Mesodermal cell (in vitro differentiated cells): Measurements from ENCODE around the gene ATP6V1G2. TPM values are rescaled to one million over a fixed set of nuclear protein-coding genes. Genes with fewer than 3 reads are reported as not detected.
A peak's percentile ranks its signal among the peaks of the same experiment; 100 is the strongest.
"Not testable (repeated sequence)": the region's sequence is repeated elsewhere in the genome, so short reads cannot be mapped to it uniquely, and the experiment has no call there.

Source experiments
- H3K27ac ChIP-seq: 2 replicates; pipeline ENCODE4 v1.7.0; 2013; ENCODE audit warnings: mild to moderate bottlenecking, low read depth, low read length, moderate library complexity; ENCODE audit not compliant: severe bottlenecking
- H3K36me3 ChIP-seq: 2 replicates; pipeline ENCODE4 v1.7.1; 2013; ENCODE audit warnings: mild to moderate bottlenecking, low read length, moderate library complexity; ENCODE audit not compliant: control insufficient read depth, insufficient read depth
- H3K4me1 ChIP-seq: one replicate; pipeline ENCODE4 v1.7.1; 2013; ENCODE audit warnings: mild to moderate bottlenecking, low read length; ENCODE audit not compliant: insufficient read depth, control insufficient read depth, poor library complexity, severe bottlenecking
- H3K4me3 ChIP-seq: 2 replicates; pipeline ENCODE4 v1.7.0; 2013; ENCODE audit warnings: low read length, control low read depth, mild to moderate bottlenecking; ENCODE audit not compliant: insufficient read depth, poor library complexity, severe bottlenecking; ENCODE audit errors: extremely low read depth
- H3K9me3 ChIP-seq: 2 replicates; pipeline ENCODE4 v1.7.1; 2013; ENCODE audit warnings: mild to moderate bottlenecking, low read length, moderate library complexity; ENCODE audit not compliant: control insufficient read depth
- WGBS, 2 experiments: methylation state at CpG; one replicate each; pipeline ENCODE4 v1.1.5; 2013; ENCODE audit warnings: missing lambda C conversion rate in 2 of 2; ENCODE audit not compliant: insufficient coverage in 2 of 2; 5-methylcytosine and 5-hydroxymethylcytosine counted together
- polyA plus RNA-seq, 2 experiments: library from polyadenylated mRNA; stranded (reverse); fragments of 50-300 nt; gene quantifications; one replicate each; pipeline ENCODE4 v1.2.3, GENCODE V29; 2013

Gene ATP6V1G2
- polyA plus RNA-seq (2013, experiment 1 of 2) = 5.5 TPM
- 5.0 TPM for polyA plus RNA-seq (2013, experiment 2 of 2)

DNA sequence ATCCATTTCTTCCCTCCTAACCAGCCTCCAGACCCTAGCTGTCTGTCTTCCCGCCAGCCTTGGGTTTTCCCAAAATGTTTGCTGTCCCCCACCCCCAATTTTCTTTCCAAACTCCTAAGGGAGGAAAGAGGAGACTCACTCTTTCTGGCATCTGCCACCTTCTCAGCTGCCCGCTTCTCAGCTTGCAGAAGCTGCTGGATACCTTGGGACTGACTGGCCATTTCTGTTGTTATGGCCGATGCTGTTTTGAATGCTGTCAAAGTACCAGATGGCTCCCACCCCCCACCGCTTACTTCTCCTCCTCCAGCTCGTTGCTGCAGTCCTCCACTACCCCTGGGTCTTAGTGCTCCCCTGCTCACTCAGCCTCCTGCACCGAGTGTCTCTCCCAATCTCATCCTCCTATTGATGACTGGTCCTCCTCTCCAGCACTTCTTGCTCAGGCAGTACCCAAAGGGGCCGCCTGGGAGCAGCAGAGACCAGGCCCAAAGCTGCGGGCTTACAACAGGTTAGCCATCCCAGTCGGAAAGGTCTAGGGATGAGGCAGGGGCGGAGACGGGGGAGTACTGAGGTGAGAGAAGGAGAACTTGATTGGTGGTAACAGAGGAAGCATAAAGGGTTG, at the start of gene ATP6V1G2:
Gene ATP6V1G2 (minus strand): TSS at position 270 of the 619 bp plus-strand sequence. CDS start 49 bp downstream, at position 221.
- no peaks in the 10 kb centered on the region for H3K9me3 ChIP-seq
- peak within 1 kb of the TSS; percentile 47 for H3K27ac ChIP-seq
- H3K4me1 ChIP-seq = peaks cover 16% of the 10 kb centered on the region
- peak within 1 kb of the TSS; percentile 42 for H3K4me3 ChIP-seq
- WGBS, 2 experiments = 0 to 1% methylated on average over 8 to 9 of the region's 11 CpGs
- H3K36me3 ChIP-seq = peaks cover 29% of the 10 kb centered on the region

DNA sequence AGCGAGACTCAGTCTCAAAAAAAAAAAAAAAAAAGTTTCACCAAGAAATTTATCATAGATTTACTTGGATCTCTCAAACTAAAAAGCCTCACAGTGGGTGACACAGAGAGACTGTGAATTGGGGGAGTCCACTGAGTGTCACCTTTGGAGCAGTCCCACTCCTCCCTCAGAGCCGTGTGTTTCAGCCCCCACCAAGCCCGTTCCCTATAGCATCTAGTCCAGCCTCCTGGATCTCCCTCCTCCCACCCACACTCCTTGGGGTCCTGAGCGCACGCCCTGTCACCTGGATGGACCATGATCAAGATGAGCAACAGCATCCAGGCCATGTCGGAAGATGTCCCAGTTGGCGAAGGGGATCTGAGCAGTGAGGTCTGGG, 46.0 kb upstream of the ATP6V1G2 start:
- no peak overlapping the region for H3K27ac ChIP-seq
- H3K36me3 ChIP-seq = no peaks in the 10 kb centered on the region
- no peak overlapping the region for H3K4me3 ChIP-seq
- no peaks in the 10 kb centered on the region for H3K9me3 ChIP-seq
- 97 to 98% methylated on average over 5 of the region's 7 CpGs for WGBS, 2 experiments
- H3K4me1 ChIP-seq = peaks cover 4% of the 10 kb centered on the region

- not testable (repeated sequence) for H3K36me3 ChIP-seq, H3K4me1 ChIP-seq, H3K9me3 ChIP-seq, H3K4me3 ChIP-seq, H3K27ac ChIP-seq
- WGBS, 2 experiments = 93 to 95% methylated on average over 5 of the region's 5 CpGs
Measured at GRCh38 chr6:31590691-31591090, 44.3 kb upstream of the ATP6V1G2 start.

GRCh38 chr6:31588871-31589650, 42.7 kb upstream of the ATP6V1G2 start:
- no peak overlapping the region for H3K4me3 ChIP-seq
- no peak overlapping the region for H3K27ac ChIP-seq
- WGBS, 2 experiments = 76 to 85% methylated on average over 8 of the region's 9 CpGs
- peaks cover 8% of the 10 kb centered on the region for H3K4me1 ChIP-seq
- no peaks in the 10 kb centered on the region for H3K9me3 ChIP-seq
- H3K36me3 ChIP-seq = no peaks in the 10 kb centered on the region

DNA sequence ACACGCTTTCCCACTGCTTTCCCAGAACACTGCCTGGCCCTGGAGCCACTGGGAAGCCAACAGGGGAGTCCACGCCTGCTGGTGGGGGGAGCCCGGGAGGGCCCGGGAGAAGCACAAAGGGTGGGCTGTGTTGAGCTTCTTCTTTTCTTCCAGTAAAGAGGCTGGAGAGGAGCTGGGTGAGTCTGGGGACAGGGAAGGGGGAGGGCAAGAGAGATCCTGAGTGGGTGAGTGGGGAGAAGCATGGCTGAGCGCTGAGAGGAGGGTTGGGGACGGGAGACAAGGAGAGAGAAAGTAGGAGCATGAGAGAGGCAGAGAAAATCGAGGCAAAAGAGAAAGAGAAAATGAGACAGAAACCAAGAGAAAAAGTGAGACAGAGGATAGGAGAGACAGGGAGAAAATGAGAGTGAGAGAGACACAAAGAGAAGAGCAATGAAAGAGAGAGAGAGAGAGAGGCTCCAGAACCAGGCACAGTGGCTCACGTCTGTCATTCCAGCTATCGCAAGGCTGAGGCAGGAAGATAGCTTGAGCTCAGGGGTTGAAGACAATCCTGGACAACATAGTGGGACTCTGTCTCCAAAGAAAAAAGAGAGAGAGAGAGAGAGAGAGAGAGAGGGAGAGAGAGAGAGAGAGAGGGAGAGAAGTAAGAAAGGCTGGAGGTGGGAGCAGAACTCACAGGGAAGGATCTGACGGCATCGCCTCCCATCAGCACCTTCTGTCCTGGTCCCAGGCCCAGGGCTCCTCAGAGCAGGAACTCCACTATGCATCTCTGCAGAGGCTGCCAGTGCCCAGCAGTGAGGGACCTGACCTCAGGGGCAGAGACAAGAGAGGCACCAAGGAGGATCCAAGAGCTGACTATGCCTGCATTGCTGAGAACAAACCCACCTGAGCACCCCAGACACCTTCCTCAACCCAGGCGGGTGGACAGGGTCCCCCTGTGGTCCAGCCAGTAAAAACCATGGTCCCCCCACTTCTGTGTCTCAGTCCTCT, 41.7 kb upstream of the ATP6V1G2 start:
- H3K27ac ChIP-seq = no peak overlapping the region
- H3K9me3 ChIP-seq = no peaks in the 10 kb centered on the region
- WGBS, 2 experiments = 82 to 84% methylated on average over 11 of the region's 12 CpGs
- H3K4me3 ChIP-seq = no peak overlapping the region
- H3K36me3 ChIP-seq = no peaks in the 10 kb centered on the region
- H3K4me1 ChIP-seq = peaks cover 8% of the 10 kb centered on the region

- 72 to 82% methylated on average over 5 to 6 of the region's 9 CpGs for WGBS, 2 experiments
- Histone ChIP-seq H3K27ac (no peak overlapping the region), H3K9me3 (no peaks in the 10 kb centered on the region), H3K4me3 (no peak overlapping the region), H3K4me1 (peaks cover 11% of the 10 kb centered on the region), H3K36me3 (no peaks in the 10 kb centered on the region)
Measured at GRCh38 chr6:31586599-31587281, 40.3 kb upstream of the ATP6V1G2 start.

DNA sequence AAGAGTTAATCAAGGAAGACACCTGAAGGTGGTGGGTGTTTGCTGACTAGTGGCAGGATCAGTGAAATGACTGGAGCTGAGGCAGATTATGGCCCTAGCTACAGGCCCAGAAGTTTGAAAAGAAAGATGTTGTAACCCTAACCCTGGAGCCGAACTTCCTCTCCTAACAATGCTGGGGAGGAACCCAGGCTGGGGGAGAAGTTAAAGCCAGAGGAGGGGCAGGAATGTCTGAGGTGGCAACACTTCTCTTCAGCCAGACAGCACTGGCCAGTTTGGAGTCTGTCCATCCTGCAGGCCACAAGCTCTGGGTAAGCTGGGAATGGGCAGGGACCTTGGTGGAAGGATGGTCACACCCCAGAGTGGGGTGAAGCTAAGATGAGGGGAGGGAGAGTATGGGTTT, 39.6 kb upstream of the ATP6V1G2 start, which contains the start of gene LST1:
Gene LST1 (plus strand): TSS at position 270 of the 400 bp plus-strand sequence. CDS start 1,023 bp downstream, outside the sequence.
- Histone ChIP-seq H3K4me1 (peaks cover 14% of the 10 kb centered on the region), H3K27ac (no peak within 1 kb of the TSS), H3K36me3 (no peaks in the 10 kb centered on the region), H3K9me3 (no peaks in the 10 kb centered on the region), H3K4me3 (no peak within 1 kb of the TSS)
- 83% methylated on average over 1 of the region's 1 CpG; no CpG with 5 or more reads in 1 of the 2 experiments for WGBS, 2 experiments

- Histone ChIP-seq H3K36me3 (no peaks in the 10 kb centered on the region), H3K27ac (no peak overlapping the region), H3K9me3 (no peaks in the 10 kb centered on the region), H3K4me3 (no peak overlapping the region), H3K4me1 (peaks cover 14% of the 10 kb centered on the region)
- 60 to 67% methylated on average over 2 of the region's 2 CpGs for WGBS, 2 experiments
Measured at GRCh38 chr6:31585491-31585890, 39.1 kb upstream of the ATP6V1G2 start.

DNA sequence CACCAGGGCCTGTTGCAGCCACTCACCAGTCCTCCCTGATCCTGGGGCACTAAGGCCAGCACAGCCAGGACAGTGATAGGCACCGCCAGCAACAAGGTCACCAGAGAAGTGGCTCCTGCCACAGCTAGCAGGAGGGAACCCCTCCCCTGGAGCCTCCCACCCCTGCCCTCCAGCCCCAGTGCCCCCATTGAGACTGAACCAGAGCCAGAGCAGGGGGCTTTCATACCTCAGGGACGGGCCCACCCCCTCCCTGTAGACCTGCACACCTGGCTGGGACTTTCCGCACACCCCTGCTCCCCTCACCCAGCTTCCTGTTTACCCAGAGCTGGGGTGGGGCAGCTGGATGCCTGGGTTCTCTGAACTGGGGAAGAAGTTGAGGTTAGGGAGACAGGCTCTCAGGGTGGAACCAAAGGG, 35.8 kb upstream of the ATP6V1G2 start, which contains the start of gene LTB:
Gene LTB (minus strand): TSS at position 195 of the 414 bp plus-strand sequence. CDS start 7 bp downstream, at position 188.
- WGBS, 2 experiments = 69 to 100% methylated on average over 1 to 2 of the region's 3 CpGs
- Histone ChIP-seq H3K4me1 (peaks cover 15% of the 10 kb centered on the region), H3K4me3 (peak within 1 kb of the TSS; percentile 70), H3K9me3 (no peaks in the 10 kb centered on the region), H3K36me3 (no peaks in the 10 kb centered on the region), H3K27ac (no peak within 1 kb of the TSS)
